Stimulated activated CD4-positive, alpha-beta T cell treated with anti-CD3 and anti-CD28 coated beads, TNF-alpha, amount 100 ng/mL, for 48 hours (primary cell): Measurements from ENCODE around the gene LPP.

Source experiments
- DNase-seq, 3 donors: peaks; one replicate each; pipeline ENCODE4 v3.0.0-alpha.2; 2020; ENCODE audit warnings: low read depth in 3 of 3

Gene LPP

DNA sequence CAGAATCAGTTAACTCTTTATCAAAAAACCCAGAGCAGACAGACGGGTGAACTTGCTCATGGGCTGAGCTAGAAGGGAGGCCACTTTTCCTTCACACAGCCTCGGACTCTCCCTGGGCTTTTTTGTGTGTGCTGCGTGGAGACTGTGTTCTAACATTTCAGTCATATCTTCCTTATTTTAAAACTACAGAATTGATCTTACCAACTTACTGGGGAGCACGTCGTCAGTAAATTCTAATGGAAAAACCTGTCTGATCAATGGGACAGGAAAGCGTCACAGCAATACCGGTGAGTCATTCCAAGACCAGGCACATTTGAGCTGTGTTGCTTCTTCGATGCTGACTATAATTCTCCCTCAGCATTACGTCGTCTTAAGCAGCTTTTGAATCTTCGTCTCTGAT, 145.1 kb downstream of the LPP start:
- DNase-seq: peak in 2 of 3 donors; percentile 45 to 49

DNA sequence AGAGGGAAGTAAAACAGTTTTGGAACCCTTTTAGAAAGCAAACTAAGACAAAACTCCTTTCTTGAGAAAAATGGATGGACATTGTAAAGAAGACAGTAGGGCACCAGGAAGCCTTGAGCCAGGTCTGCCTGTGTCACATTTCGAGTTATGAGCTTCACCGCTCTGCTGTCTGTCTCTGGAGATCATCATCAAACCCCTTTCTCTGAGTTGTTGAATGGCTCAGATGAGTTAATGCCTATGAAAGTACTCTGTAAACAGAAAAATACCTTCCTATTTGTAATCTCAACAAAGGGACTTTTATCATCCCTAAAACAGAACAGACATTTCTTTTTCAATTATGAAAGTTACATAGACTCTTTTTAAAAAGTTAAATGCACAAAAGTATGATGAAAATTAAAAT, 145.8 kb downstream of the LPP start:
- no peak for DNase-seq

DNA sequence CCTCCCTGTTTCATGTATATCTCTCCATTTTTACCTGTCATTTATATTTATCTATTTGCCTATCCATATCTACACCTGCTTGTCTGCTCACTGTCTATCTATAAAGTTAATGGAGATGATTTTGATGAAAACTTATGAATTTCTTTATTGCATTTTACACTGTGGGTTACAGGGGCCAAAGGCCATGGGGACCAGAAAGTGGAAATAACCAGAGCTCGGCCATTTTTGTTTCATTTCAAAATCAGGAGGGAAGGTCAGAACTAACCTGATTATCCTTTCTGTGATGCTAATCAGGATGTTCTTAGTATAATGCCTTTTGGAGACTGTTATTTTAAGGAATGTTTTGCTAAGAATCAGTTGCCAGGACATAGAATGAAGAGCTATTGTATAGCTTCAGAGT, 147.2 kb downstream of the LPP start:
- DNase-seq: no peak

DNA sequence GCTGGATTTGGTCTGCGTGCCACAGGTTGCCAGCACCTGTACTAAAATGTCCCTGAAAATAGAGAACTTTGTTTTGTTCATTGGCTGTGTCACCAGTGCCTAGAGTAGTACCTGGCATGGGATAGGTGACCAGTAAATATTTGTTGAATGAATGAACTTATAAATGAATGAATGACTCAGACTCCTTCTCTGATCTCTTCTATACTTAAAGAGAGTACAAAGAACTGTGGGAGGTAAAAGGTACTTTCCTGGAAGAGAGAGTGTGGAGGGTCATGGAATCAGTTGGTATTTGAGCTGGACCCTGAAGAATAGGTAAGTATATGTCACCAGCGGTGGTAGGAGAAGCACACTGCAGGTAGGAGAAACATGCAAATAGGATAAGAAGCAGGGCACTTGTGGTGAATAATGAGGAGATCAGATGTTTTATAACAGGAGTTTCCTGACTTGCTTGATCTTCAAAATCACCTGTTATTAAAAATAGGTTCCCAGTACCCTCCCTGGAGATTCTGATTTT, 149.4 kb downstream of the LPP start:
- DNase-seq: no peak

DNA sequence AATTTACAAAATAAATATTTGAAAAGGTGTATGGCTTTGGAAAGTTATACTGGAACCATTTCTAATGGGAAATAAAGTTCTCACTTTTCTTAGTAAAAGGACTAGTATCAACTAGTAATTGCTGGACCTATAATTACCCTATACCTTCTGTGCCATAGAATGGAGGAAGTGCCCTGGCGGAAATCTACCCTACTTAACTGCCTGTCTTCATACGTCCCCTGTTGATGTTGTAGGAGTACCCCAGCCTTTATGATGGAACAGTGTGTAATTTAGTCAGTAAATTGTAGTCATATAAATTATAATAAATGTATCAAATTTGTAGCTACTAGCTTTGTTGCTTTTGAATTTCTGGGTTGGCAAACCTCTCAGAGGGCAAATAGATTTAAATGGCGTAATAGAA, 149.9 kb downstream of the LPP start:
- no peak for DNase-seq

DNA sequence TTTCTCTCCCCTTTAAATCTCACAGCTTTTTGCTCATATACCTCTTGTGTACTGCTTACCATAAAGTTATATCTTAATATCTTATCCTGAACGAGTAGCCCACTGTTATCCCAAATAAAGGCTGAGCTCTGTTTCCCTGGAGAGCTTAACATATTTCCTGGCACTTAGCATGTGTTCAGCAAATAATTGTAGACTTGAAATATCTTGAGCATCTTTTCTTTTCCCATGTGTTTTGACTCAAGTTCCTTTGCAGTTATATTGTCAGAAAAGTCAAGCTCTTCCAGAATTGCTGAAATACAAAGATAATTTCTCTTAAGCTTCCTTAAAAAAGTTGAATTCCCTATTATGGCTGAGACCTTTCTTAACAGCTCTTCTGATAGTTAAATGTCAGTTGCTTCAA, 150.5 kb downstream of the LPP start:
- DNase-seq: no peak

DNA sequence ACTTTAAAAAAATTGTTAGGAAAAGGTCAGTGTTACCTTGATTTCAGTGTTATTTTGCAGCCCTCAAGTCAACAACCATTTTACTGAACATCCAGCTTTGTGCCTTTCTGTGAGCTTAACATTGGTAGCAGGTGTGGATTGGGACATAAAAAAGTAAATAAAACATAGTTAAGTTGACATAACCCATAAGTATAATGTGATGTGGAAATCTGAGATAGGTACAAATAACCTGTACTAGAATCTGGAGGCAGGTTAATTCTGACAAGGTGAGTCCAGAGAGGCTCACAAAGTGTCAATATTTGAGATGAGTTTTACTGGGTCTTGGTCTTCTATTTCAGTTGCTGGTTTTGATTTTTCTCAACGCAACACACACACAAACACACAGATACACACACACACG, 151.3 kb downstream of the LPP start:
- no peak for DNase-seq

DNA sequence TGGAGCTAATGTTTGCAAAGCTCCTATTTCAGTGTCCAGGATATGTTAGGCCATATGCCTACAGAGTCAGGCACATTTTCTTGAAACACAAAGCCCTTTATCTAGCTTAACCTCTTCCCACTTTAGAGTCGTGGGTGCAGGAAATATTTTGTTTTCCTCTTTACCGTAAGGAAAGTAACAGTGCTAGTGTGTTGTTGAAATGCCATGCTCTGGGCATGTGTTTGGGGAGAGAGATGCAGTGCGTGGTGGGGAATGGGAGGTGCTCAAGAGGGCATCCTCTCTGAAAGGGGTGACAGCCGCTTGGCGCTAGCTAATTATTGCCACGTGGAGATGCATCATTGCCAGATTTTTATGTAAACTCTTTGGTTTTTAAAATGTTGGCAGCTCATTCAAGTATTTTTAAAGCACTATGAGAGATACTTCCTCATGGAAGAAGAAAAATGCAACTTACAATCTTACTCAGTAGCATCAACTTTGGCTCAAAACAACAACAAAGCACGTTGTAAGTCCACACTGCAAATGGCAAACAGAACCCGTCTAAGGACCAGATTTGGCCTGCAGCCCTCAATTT, 152.6 kb downstream of the LPP start:
- no peak for DNase-seq

DNA sequence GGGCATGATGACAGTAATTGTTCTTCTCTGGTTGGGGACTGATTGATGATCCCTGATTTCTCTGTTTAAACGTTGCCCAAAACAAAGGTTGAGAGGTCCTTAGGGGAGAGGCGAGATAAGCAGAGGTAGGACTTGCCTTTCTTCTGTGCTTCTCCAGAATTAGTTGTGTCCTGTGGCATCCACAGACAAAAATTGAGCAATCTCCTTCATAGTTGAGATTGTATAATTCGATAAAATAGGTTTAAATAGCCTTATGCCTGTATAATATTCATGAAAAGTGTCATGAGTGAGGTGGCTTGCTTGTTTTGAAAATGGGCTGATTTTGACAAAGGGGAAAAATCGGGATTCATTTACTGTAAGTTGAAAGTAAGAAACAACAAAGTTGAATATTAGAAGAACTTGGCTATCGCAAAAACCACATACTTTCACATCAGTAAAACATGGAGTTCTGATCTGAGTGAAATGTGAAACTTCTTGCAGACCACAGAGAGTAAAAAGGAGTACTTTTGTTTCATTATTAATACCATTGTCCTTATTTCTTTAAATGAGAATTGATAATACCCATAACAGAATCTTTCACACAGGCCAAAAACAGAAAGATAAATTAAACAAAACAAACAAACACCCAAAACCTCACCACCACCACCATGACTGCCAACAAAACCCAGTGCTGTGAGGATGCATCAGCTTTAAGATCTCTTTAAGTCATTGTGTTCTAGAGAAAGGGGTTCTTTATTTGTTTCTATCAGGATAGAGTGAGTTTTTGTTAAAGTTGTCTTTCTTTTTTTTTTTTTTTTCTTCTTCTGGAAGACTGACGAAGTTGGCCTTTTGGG, 155.7 kb downstream of the LPP start:
- DNase-seq: no peak

DNA sequence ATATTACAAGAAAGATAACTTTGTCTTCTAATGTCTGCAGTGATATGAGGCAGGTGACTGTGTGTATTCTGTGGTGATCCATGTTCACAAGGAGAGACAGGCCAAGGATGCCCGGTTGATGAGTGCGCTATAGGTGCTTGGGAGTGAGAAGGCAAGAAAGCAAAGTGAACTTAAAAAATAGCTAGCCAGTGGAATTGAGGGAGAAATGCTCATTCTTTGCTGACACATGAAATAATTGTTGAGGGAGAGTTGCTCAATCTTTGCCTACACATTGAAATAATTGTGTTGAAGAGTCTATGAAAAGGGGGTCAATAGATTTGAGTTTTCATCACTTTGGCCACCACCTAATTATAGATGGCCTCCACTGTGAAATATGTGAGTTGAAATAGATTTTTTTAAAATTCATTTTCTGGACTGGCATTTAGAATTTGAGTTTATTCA, 156.3 kb downstream of the LPP start:
- no peak for DNase-seq

DNA sequence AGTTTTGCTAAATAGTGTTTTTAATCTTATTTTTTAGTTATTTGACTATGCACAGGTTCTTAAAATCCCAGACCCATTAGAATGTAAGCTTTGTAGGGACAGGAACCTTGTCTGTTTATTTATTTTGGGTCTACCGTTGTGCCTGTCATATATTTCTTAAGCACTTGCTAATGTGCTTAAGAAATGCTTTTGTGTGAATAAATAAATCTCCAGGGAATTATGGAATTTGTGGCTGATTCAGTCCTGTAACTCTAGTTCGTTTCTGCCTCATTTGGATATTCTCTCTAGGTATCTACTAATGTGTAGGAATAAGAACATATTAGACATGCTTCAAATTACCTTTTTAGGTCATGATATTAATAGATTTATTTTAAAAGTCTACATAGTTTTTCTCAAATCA, 161.6 kb downstream of the LPP start:
- DNase-seq: no peak

DNA sequence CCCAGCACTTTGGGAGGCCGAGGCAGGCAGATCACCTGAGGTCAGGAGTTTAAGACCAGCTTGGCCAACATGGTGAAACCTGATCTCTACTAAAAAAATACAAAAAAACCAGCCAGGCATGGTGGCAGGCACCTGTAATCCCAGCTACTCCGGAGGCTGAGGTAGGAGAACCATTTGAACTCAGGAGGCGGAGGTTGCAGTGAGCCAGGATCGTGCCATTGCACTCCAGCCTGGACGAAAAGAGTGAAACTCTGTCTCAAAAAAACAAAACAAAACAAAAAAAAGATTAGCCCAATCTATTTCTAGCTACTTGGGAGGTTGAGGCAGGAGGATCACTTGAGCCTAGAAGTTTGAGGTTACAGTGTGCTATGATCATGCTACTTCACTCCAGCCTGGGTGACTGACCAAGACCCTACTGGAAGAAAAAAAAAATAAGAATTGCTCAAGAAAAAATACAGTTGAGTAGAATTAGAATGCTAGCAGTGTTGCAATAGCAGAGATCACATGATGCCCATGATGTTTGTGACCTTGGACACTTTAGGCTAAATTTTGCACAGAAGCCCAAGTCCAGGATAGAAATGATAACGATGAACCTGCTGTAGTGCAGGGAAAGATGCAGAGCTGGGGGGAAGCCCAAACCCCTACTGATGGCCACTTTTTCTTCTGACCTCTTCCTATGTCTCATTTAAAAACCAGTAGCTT, 162.2 kb downstream of the LPP start:
- DNase-seq: no peak

DNA sequence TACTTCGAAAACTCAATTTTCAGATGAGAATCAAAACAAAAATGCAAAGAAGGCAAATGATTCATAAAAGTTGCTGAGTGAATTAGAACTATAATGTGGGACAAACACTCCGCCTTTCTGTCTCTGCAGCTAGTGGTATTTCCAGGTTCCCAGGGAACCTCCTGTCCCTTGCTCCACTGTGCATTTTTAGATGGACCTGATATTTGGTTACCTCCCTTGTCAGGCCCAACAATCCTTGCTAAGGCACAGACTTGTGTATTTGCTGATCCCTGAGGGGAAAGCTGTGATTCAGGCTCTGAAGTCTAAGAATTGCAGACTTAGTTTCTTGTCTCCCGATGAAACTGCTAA, 162.7 kb downstream of the LPP start:
- DNase-seq: no peak

DNA sequence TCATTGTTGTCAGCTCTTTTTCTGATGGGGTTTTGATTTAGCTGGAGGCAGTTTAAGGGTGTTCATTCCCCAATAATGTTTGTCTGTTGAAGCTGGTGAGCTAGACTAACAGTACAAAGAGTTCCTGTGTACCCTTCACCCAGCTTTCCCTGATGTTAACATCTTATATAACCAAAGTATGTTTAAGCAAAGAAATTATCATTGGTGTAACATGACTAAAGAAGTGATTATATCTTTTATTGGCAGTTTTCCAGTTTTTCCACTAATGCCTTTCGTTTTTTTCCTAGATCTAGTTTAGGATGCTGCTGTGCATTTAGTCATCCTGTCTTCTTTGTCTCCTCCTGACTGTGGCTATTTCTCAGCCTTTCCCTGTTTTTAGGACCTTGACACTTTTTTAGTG, 165.6 kb downstream of the LPP start:
- no peak for DNase-seq

DNA sequence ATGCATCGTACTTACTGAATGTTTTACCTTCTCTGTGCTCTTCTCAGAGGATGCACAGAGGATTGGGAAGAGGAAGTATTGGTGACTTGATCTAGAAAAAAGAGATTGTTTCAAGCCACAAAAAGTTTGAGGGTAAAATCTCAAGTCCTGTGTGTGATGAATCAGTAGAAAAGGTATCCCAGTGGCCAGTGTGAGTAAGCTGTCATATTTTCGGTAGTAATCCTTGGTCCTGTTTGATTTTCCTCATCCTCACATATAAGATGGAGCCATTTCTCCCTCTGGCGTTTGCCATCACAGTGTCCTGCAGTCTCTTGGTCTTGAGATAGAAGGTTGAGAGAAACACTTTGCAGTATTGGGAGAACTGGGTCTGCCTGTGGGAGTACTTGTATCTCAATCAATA, 166.8 kb downstream of the LPP start:
- no peak for DNase-seq

DNA sequence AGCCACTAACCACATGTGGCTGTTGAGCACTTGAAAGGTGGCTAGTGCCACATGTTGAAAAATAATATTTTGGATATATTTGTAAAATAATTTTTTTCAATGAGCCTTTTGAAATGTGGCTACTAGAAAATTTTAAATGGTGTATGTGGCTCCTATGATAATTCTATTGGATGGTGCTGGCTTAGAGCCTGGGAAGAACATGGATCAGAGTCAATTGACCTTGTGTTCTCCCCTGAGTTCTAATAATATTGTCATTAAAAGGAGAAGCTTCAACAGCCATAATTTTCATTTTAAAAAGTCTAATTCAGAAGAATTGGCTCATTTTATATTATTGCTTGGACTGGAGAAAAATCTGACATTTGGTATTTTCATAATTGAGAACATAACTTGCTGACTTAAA, 167.3 kb downstream of the LPP start:
- no peak for DNase-seq

DNA sequence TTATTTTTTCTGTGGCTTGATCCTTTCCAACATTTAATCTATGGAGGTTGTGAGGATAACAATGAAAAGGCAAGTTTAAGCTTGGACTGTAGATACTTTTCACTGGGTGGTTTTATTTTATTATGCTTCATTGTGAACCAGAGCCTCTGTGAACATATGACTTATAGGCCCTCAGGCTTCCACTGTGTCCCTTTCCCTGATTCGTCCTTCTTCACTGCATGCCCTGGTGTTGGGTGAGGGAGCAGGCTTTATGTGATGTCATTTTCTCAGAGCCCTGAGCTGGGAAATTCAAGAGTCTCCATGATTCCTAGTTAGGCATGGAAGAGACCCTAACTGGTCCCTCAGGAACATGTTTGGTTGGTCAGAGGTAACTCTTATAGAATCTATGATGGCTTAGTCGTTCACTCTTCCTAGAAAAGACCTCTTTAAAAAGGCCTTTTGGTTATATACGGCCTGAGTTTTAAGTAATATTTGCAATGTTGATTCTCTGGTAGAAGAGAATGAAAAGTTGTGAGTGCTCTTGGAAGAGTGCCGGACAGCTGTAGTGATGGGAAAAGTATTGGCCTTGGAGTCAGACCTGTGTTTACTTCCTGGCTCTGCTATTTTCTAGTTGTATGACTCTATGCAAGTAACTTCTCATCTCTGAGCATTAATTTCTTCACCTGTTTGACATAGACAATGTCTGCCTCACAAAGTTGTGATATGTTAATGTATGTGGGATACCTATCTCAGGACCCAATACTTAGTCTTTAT, 168.4 kb downstream of the LPP start:
- DNase-seq: no peak

DNA sequence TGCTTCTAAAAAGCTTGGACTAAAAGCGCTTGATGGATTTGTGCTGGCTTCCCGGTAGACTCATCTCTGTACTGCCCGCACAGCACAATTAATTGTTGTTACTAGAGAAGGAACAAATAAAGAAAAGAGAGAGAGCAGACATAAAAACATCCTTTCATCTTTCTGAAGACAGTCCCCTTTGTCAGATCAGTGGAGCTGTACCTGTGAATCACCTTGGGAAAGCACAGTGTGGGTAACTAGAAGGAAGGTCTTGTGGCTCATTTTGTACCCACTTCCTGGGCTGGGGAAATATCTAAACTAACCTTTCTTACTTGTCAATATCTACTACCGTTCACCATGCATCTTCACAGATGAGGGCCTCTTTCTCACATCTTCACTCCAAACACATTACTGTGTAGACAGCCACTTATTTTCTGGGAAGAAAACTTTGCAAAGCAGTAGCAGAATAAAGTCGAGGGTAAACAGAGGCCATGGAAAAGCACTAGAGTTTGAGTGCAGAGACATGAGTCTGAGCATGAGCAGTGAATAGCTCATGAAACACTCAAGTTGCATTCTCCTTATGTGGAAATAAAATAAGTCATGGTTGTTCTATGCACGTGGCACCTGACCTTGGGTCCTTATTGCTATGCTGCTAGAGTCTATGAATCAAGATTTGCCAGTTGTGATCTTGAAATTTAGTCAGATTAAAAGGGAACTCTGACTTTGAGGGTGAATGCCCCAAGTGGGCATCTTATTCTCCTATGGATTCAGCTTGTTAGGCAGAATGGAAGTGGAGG, 169.3 kb downstream of the LPP start:
- DNase-seq: peak in 1 of 3 donors; percentile 33

DNA sequence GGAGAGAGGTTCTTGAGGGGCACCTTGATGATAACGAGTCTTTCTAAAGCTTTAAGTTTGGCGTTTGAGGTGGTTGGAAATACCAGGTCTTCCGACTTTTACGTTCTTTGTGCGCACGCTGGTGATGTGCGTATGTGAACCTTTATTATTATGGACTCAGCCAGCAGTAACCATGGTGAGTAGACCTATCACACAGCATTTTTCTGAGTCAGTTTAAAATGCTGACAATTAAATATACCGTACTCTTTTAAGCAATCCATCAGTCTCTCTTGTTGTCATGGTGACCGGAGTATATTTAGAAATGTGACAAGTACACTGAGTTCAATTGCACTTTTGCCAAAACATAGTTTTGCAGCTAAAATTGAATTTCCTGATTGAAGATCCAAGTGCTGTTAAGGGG, 172.2 kb downstream of the LPP start:
- no peak for DNase-seq

DNA sequence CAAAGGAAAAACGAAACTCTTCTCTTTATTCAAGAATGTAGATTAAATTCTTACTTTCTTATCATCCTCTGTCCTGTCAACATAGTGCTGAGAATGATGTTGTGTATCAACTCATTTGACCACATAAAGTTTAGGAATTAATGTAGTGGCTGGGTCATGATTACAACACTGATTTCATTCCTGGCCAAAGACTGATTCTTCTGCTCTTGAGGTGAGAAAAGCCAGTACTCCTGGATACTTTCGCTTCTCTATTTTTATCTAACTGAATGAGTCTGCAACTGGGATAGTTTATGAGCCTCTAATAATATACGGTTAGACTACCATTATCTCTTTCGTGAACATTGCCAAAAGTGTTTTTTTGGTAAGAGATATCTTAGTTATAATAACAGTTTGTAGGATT, 173.0 kb downstream of the LPP start:
- DNase-seq: no peak

DNA sequence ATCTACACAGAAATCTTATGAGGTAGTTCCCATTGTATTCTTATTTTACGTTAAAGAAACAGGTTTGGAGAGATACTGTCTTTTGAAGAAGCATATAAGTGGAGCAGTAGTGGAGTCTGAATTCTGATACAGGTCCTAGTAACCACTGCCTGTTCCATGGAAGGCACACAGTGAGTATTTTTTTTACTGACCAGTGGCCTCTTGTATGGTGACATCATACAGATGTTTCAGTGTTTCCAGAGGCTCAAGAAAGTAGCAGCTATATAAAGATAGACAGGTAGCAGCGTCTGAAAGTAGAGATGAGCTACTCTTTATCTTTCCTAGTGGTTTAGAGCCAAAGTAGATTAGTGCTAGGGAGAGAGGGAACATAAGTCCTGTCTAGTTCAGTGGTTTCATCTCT, 173.5 kb downstream of the LPP start:
- no peak for DNase-seq
